Bladder microvascular endothelial cell (primary cell): ENCODE results near the gene TBC1D8. TPM values are rescaled to one million over a fixed set of nuclear protein-coding genes. Genes with fewer than 3 reads are reported as not detected.

Source experiments
- total RNA-seq: library from RNA; depleted of rRNA; stranded (reverse); fragments of >200 nt; gene quantifications from 2 replicates; pipeline ENCODE4 v1.2.3, GENCODE V29; 2014

TBC1D8 gene
- total RNA-seq: 54.1 and 92.5 TPM in 2 replicates

DNA sequence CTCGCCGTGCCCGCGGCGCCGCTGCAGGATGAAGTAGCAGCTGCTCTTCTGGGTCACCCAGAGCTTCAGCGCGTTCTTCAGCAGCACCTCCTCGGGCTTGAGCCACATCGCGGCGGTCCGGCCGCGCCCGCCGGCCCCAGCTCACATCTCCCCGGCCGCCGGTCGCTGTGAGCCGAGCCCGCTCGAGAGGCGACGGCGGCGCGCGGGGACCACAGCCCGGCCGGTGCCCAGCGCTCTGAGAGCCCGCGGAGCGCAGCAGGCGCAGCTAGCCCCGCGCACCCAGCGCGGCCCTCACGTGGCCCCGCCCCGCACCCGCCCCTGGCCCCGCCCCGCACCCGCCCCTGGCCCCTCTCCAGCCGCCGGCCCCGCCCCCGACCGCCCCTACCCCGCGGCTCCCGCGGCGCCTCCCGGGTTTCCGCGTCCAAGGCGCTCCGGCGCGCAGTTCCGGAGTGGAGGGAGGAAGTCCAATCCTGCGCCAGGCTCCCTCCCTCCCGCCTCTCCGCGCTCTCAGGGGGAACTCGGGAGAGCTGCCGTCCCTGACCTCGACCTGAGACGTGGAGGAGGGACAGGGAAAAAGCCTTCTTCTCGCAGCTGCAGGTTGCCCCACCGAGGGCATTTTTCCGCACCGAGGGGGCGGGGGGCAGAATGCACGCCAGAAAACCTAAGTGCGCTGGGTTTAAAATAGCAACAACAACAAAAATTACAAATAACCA, at the start of gene TBC1D8:
Gene TBC1D8 (minus strand): TSS at position 237 of the 713 bp plus-strand sequence. CDS start 129 bp downstream, at position 108.

GRCh38 chr2:101001691-101002561, 149.3 kb downstream of the TBC1D8 start, which contains the start of gene RPL31:
RPL31 (plus strand) TSS chr2:101002289; CDS start chr2:101002702, 413 bp downstream.

Other genes with a start within 250 kb of the TBC1D8 start
- 851 and 1,038 TPM in 2 replicates for gene RPL31, start 149.1 kb downstream of the TBC1D8 start, total RNA-seq
- 13.3 and 14.0 TPM in 2 replicates for gene CNOT11, start 101.5 kb upstream of the TBC1D8 start, total RNA-seq
- gene RNF149, start 157.3 kb upstream of the TBC1D8 start, total RNA-seq: 32.4 and 43.9 TPM in 2 replicates
- 0.06 and 0.65 TPM in 2 replicates for gene CREG2, start 236.1 kb upstream of the TBC1D8 start, total RNA-seq